ENCODE measurements around the gene LECT2.
A peak's percentile ranks its signal among the peaks of the same experiment; 100 is the strongest.

The LECT2 gene

DNA sequence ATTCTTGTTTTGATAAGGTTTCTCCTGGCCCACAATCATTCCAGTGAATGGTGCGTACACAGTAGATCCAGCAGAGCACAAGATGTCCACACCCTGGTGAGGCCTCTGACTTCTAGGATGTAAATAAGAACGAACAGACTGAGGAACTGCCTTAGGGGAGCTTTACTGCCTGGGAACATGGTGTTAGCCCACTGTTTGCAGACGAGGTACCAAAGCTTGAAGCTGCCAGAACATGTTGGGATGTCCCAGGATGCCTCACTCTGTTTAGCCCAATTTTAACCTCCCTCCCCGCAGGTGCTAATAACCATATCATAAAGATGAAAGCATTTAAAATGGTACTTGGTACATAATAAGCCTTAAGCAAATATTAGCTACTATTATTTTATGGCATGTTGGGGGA is 3.5 kb downstream of the LECT2 start:
- TF ChIP-seq, protein P1, sequence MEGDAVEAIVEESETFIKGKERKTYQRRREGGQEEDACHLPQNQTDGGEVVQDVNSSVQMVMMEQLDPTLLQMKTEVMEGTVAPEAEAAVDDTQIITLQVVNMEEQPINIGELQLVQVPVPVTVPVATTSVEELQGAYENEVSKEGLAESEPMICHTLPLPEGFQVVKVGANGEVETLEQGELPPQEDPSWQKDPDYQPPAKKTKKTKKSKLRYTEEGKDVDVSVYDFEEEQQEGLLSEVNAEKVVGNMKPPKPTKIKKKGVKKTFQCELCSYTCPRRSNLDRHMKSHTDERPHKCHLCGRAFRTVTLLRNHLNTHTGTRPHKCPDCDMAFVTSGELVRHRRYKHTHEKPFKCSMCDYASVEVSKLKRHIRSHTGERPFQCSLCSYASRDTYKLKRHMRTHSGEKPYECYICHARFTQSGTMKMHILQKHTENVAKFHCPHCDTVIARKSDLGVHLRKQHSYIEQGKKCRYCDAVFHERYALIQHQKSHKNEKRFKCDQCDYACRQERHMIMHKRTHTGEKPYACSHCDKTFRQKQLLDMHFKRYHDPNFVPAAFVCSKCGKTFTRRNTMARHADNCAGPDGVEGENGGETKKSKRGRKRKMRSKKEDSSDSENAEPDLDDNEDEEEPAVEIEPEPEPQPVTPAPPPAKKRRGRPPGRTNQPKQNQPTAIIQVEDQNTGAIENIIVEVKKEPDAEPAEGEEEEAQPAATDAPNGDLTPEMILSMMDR (IDR thresholded peaks at IDR 0.05): no peak

DNA sequence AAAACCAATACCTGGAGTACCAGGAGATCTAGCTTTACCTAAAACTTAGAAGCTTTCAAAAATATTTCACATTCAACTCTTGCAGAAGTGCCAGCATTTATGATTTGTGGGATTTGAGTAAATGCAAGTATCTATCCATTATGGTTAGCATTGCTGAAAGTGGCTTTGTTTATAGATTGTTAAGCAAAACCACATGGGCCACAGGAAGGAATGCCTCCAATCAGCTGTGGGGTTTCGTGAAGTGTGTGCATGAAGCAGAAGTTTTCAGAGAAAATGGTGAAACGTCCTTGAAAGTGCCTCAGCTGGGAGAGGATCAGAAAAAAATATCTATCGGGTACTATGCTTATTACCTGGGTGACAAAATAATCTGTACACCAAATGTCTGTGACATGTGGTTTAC is 4.2 kb downstream of the LECT2 start:
- TF ChIP-seq, protein P1 (IDR thresholded peaks at IDR 0.05): no peak

DNA sequence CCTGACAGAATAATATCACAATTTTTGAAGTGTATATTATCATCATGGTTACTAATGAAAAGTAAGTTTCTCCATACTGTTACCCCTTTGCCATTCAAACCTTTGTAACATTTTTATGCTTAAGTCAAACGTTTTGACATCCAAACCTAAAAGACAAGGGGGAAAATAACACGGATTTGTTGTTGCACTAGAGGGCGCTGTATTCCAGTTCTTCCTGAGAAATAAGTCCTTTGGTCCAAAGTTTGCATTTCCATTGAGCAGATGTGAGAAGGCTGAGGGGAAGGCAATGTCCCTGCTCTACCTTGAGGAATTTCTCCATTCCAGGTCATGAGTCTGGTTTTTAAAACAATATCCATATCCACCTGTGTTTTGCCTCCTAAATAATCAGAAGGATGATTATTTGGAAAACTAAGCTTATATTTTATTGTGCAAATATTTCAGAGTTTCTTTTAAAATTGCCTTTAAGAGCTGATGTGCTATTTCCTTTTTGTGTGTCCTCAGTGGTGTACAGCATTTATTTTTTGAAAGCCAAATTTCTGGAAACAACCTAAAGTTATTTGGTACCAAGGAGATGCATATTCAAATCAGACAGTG is 9.7 kb downstream of the LECT2 start:
- TF ChIP-seq, protein P1 (IDR thresholded peaks at IDR 0.05): peak; percentile 76

DNA sequence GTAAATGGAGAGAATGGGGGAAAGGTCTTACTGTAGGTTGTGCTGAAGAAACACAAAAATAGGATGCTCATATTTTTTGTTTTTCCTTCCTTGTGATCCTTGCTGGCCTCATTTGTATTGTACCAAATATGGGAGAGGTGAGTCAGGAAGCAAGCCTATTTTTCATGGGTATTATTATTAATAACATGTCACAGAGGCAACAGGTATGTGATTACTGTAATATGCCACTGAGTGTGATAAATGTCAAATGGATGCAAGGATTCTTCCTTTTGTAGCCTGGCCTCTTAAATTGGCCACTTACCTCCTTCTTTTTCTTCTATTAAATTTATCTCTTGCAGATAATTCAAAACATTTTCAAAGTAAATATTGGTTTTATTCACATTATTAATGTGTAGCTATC is 10.2 kb downstream of the LECT2 start:
- TF ChIP-seq, protein P1 (IDR thresholded peaks at IDR 0.05): no peak

DNA sequence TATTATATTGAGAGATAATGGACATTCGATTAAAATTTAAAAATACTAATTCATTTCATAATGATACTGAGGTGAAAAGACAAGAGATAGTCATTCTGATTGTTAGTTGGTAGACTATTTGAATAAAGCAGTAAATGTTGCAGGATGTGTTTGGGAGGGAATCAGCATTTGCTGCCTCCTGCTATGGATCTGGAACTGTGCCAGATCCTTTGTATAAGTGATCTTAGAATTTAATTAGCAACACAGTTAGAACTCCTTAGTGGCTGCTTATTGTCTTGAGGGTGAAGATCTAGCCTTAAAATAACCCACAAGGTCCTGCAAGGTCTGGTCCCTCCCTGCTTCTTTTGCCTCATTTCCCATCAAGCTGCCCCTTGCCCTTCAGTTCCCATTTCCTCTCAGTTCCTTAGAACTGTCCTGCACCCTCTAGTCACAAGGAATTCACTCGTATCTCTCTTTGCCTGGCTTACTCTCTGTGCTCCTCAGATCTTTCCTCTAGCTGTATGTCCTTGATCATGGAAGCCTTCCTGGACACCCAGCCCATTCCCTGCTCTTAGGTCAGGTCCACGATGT is 12.5 kb downstream of the LECT2 start:
- TF ChIP-seq, protein P1 (IDR thresholded peaks at IDR 0.05): no peak

DNA sequence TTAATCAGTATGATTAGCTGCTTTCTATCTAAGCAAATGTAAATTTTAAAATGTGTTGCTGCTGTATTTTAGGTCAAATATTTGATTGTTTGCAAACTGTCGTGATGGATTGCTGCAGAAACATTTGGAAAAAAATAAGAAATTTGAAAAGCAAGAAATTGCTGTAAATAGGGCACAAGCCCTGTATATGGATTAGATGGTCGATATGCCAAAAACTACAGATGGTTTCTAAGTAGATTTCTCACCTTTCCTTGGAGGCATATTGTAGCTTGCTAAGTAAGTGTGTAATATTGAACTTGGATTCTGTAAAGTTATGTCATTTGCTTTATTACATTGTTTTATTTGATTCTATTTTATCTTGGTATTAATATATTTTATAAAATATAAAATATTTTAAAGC is 13.1 kb downstream of the LECT2 start:
- TF ChIP-seq, protein P1 (IDR thresholded peaks at IDR 0.05): no peak

DNA sequence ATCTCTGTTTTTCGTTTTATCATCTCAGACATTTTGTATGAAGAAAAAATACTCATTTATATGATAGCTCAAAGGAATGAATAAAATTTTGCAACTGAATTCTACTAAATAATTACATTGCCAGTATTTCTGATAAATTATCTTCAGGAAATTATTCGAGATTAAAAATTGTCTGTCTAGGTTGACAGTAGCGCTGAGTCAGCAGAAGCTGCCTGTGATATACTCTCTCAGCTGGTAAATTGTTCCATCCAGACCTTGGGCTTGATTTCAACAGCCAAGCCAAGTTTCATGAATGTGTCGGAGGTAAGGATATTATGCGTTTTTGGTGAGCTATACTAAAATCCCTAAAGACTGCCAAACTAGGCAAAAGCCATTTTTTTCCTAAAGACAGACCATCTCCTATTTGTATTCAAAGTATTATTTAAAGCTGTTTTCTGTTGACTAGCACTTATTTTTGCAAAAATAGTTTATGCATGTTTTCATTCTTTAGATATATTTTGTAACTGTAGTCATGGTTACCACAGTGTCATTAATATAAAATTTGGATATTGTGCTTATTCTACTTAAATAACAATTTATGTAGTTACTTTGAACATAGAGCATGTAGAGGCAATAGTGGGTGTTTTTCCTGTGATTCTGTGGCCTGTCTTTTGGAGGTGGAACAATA is 17.4 kb downstream of the LECT2 start:
- TF ChIP-seq, protein P1 (IDR thresholded peaks at IDR 0.05): no peak

All from LNCAP (cell line).